Adrenal gland (tissue), 5 donors: ENCODE measurements around the gene CDC23.

Experiments used
- POLR2A ChIP-seq, 2 donors: fragments of 450-650 bp; IDR thresholded peaks; one replicate each; pipeline ENCODE4 v1.6.1; 2017; ENCODE audit warnings: antibody characterized with exemption in 2 of 2, mild to moderate bottlenecking in 2 of 2, moderate library complexity in 1 of 2
- TF ChIP-seq, protein P1 (sequence below), 6 experiments: fragments of 450-650 bp in 4 of 6; fragments of 200-600 bp in 2 of 6; sonication (generic) in 1 of 6; IDR thresholded peaks; 1 replicate in 5 of 6; 2 replicates in 1 of 6; pipeline versions ENCODE4 v1.5.1 to v1.8.0; 2016 to 2021; ENCODE audit warnings: antibody characterized with exemption in 6 of 6, mild to moderate bottlenecking in 2 of 6, moderate library complexity in 1 of 6
- donor health status: DM: no; HTN: no; CAD: no.

DNA sequence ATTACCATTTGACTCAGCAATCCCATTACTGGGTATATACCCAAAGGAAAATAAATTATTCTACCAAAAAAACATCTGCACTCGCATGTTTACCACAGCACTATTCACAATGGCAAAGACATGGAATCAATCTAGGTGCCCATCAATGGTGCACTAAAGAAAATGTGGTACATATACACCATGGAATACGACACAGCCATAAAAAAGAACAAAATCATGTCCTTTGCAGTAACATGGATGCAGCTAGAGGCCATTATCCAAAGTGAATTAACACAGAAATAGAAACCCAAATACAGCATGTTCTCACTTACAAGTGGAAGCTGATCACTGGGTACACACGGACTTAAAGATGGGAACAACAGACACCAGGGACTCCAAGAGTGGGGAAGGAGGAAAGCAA is 2.1 kb downstream of the CDC23 start:
- TF ChIP-seq, protein P1, sequence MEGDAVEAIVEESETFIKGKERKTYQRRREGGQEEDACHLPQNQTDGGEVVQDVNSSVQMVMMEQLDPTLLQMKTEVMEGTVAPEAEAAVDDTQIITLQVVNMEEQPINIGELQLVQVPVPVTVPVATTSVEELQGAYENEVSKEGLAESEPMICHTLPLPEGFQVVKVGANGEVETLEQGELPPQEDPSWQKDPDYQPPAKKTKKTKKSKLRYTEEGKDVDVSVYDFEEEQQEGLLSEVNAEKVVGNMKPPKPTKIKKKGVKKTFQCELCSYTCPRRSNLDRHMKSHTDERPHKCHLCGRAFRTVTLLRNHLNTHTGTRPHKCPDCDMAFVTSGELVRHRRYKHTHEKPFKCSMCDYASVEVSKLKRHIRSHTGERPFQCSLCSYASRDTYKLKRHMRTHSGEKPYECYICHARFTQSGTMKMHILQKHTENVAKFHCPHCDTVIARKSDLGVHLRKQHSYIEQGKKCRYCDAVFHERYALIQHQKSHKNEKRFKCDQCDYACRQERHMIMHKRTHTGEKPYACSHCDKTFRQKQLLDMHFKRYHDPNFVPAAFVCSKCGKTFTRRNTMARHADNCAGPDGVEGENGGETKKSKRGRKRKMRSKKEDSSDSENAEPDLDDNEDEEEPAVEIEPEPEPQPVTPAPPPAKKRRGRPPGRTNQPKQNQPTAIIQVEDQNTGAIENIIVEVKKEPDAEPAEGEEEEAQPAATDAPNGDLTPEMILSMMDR (IDR thresholded peaks at IDR 0.05) = no peak
- TF ChIP-seq POLR2A (IDR thresholded peaks at IDR 0.05) = no peak
